Measurements from ENCODE around the gene RNF150. TPM values are rescaled to one million over a fixed set of nuclear protein-coding genes. Genes with fewer than 3 reads are reported as not detected.

Gene RNF150
- total RNA-seq, 1 experiment from 2014 or later, result 4.4 TPM

- H3K27me3 Mint-ChIP-seq (ENCODE audit: low read depth), result no peaks in the 10 kb centered on the region
- no CpG with 5 or more reads among the region's 4 CpGs for WGBS (ENCODE audit: extremely low coverage, insufficient read length, low lambda C conversion rate)
These were observed 126.9 kb downstream of the RNF150 start for GRCh38 chr4:141006242-141006802.

More at GRCh38 chr4:141006242-141006802, 126.9 kb downstream of the RNF150 start:
- Histone ChIP-seq H3K27me3 (ENCODE audit: insufficient read depth, low read length) (no peaks in the 10 kb centered on the region), H3K9ac (ENCODE audit: extremely low read depth, insufficient read length, low read length) (no peak overlapping the region), H4K5ac (ENCODE audit: insufficient read length, low read depth, low read length) (no peak overlapping the region), H4K20me1 (ENCODE audit: control insufficient read depth, insufficient read depth, insufficient read length) (no peaks in the 10 kb centered on the region), H2BK15ac (ENCODE audit: low read depth, low read length) (no peak overlapping the region), H3K4me1 (ENCODE audit: insufficient read depth, low read length) (no peaks in the 10 kb centered on the region), H2BK5ac (ENCODE audit: insufficient read length, low read length) (no peak overlapping the region), H3K4me2 (ENCODE audit: insufficient read depth, insufficient read length, low read length) (no peak overlapping the region), H3K4ac (ENCODE audit: low read depth, low read length) (no peak overlapping the region), H3K23me2 (ENCODE audit: insufficient read length, low read depth, low read length, poor library complexity, severe bottlenecking) (no peaks in the 10 kb centered on the region), H2BK20ac (ENCODE audit: low read depth, low read length, poor library complexity, severe bottlenecking) (no peak overlapping the region), H4K8ac (replicated peaks; ENCODE audit: insufficient read length, low read depth, low read length) (no peak overlapping the region), H3K9me3 (ENCODE audit: control insufficient read depth, low read depth, low read length) (no peaks in the 10 kb centered on the region), H3K14ac (ENCODE audit: insufficient read depth, low read length) (no peak overlapping the region), H3T11ph (ENCODE audit: low read length) (no peak overlapping the region), H3K79me2 (ENCODE audit: insufficient read depth, low read length) (no peaks in the 10 kb centered on the region), H2AFZ (ENCODE audit: low read length) (no peak overlapping the region), H2BK120ac (ENCODE audit: low read depth, low read length, poor library complexity, severe bottlenecking) (no peak overlapping the region), H3K27ac (ENCODE audit: insufficient read length, low read depth, low read length) (no peak overlapping the region), H3K79me1 (ENCODE audit: insufficient read depth, low read depth, low read length, poor library complexity, severe bottlenecking) (no peaks in the 10 kb centered on the region), H3K56ac (ENCODE audit: insufficient read length, low read depth, low read length) (no peak overlapping the region), H3K18ac (ENCODE audit: insufficient read length, low read depth, low read length) (no peak overlapping the region), H2AK5ac (ENCODE audit: insufficient read length, low read length) (no peak overlapping the region), H4K91ac (ENCODE audit: insufficient read length, low read depth, low read length) (no peak overlapping the region), H3K23ac (ENCODE audit: insufficient read length, low read depth, low read length) (no peak overlapping the region), H2BK12ac (ENCODE audit: insufficient read length, low read depth, low read length) (no peak overlapping the region)
- Mint-ChIP-seq H3K9me3 (peaks cover 0 to 6% of the 10 kb centered on the region in 2 experiments; a peak in 4 of 5 replicates), H3K36me3 (ENCODE audit: insufficient read depth in 1 of 3, low read depth in 3 of 3) (0 out of 7 replicates have a peak, but pooled peaks cover 0 to 1% (median 0%) of the 10 kb centered on the region in 3 experiments), H3K4me3 (no peak overlapping the region), H3K4me1 (no peaks in the 10 kb centered on the region), H3K27ac (no peak overlapping the region)
- no peak for DNase-seq
- no peak for TF ChIP-seq CTCF (conservative IDR thresholded peaks at IDR 0.05)
